Measurements from ENCODE around the gene PHACTR1. TPM values are rescaled to one million over a fixed set of nuclear protein-coding genes. Genes with fewer than 3 reads are reported as not detected.

Gene PHACTR1
- total RNA-seq, 1 donor from 2014 or later: 8.5 TPM

GRCh38 chr6:13015379-13015681 lies 298.8 kb downstream of the PHACTR1 start:
- Histone ChIP-seq H3K9me3 (ENCODE audit: insufficient read depth, low read depth, low read length) (no peaks in the 10 kb centered on the region), H2AFZ (ENCODE audit: low read depth, low read length) (no peak overlapping the region), H3K4me2 (ENCODE audit: low read length) (no peak overlapping the region), H3K27me3 (ENCODE audit: insufficient read depth, low read length) (peaks cover 49% of the 10 kb centered on the region), H3K79me2 (ENCODE audit: insufficient read depth, low read length) (no peaks in the 10 kb centered on the region), H3K4me1 (ENCODE audit: insufficient read depth, low read length) (no peaks in the 10 kb centered on the region), H4K20me1 (ENCODE audit: insufficient read depth, low read length) (no peaks in the 10 kb centered on the region), H3K27ac (ENCODE audit: low read depth, low read length) (no peak overlapping the region), H3K9ac (ENCODE audit: low read length) (no peak overlapping the region), H3K36me3 (ENCODE audit: insufficient read depth, low read length) (no peaks in the 10 kb centered on the region), H3K4me3 (ENCODE audit: insufficient read depth, low read depth, low read length) (no peak overlapping the region)
- no peak overlapping the region for H3K4me3 Mint-ChIP-seq (ENCODE audit: unreplicated experiment)
- DNase-seq (ENCODE audit: low read depth): no peak
- TF ChIP-seq EZH2 (IDR thresholded peaks at IDR 0.05; ENCODE audit: insufficient read depth, low read length) (no peak), CTCF (IDR thresholded peaks at IDR 0.05; ENCODE audit: insufficient read depth, low read depth, low read length) (no peak)
- H3K27me3 Mint-ChIP-seq (ENCODE audit: low read depth, unreplicated experiment): peaks cover 48% of the 10 kb centered on the region
- no peaks in the 10 kb centered on the region for H3K36me3 Mint-ChIP-seq (ENCODE audit: low read depth, unreplicated experiment)
- no peak for FAIRE-seq
- H3K4me1 Mint-ChIP-seq (ENCODE audit: low read depth, unreplicated experiment): peaks cover 2% of the 10 kb centered on the region
- H3K27ac Mint-ChIP-seq (ENCODE audit: unreplicated experiment): no peak overlapping the region
- H3K9me3 Mint-ChIP-seq (ENCODE audit: unreplicated experiment): no peaks in the 10 kb centered on the region

GRCh38 chr6:13024616-13025015 lies 308.0 kb downstream of the PHACTR1 start:
- FAIRE-seq: no peak
- Mint-ChIP-seq H3K27me3 (ENCODE audit: low read depth, unreplicated experiment) (no peaks in the 10 kb centered on the region), H3K4me3 (ENCODE audit: unreplicated experiment) (no peak overlapping the region)

More at GRCh38 chr6:13024616-13025015, 308.0 kb downstream of the PHACTR1 start:
- Histone ChIP-seq H3K27me3 (ENCODE audit: insufficient read depth, low read length) (no peaks in the 10 kb centered on the region), H2AFZ (ENCODE audit: low read depth, low read length) (no peak overlapping the region), H3K4me2 (ENCODE audit: low read length) (no peak overlapping the region), H3K9me3 (ENCODE audit: insufficient read depth, low read depth, low read length) (no peaks in the 10 kb centered on the region), H3K4me3 (ENCODE audit: insufficient read depth, low read depth, low read length) (no peak overlapping the region), H3K9ac (ENCODE audit: low read length) (no peak overlapping the region), H3K79me2 (ENCODE audit: insufficient read depth, low read length) (no peaks in the 10 kb centered on the region), H3K36me3 (ENCODE audit: insufficient read depth, low read length) (no peaks in the 10 kb centered on the region), H3K4me1 (ENCODE audit: insufficient read depth, low read length) (no peaks in the 10 kb centered on the region), H3K27ac (ENCODE audit: low read depth, low read length) (no peak overlapping the region), H4K20me1 (ENCODE audit: insufficient read depth, low read length) (no peaks in the 10 kb centered on the region)
- Mint-ChIP-seq H3K9me3 (ENCODE audit: unreplicated experiment) (peaks cover 2% of the 10 kb centered on the region), H3K4me1 (ENCODE audit: low read depth, unreplicated experiment) (no peaks in the 10 kb centered on the region), H3K27ac (ENCODE audit: unreplicated experiment) (no peak overlapping the region), H3K36me3 (ENCODE audit: low read depth, unreplicated experiment) (no peaks in the 10 kb centered on the region)
- DNase-seq (ENCODE audit: low read depth): peak; percentile 52
- no peak for TF ChIP-seq CTCF (IDR thresholded peaks at IDR 0.05; ENCODE audit: insufficient read depth, low read depth, low read length)
- TF ChIP-seq EZH2 (IDR thresholded peaks at IDR 0.05; ENCODE audit: insufficient read depth, low read length): no peak

Measured in astrocyte (in vitro differentiated cells and primary cell).